Panc1 (cell line): ENCODE results near the gene UQCC2. TPM values are rescaled to one million over a fixed set of nuclear protein-coding genes. Genes with fewer than 3 reads are reported as not detected.

Experiments
- ATAC-seq: fragments of 200-7000 bp; cut with Tn5 transposase; 2 replicates; pipeline ENCODE4 v1.9.1; 2020; ENCODE audit warnings: mild to moderate bottlenecking, moderate library complexity
- BruUV-seq: library from RNA; stranded (reverse); fragments of 400-500 nt; replicated peaks from 2 replicates; lab custom pipeline; 2021; lab: Mats Ljungman, UMichigan
- CTCF ChIA-PET: fragments of 300-600 bp; sonication (Branson Sonifier 250); formaldehyde crosslinking; loops from one replicate; lab custom pipeline; 2022; ENCODE audit warnings: antibody characterized with exemption; lab: Charles Lee
- POLR2A ChIA-PET: fragments of 300-600 bp; sonication (Branson Sonifier 250); formaldehyde crosslinking; loops from one replicate; lab custom pipeline; 2022; ENCODE audit warnings: antibody characterized with exemption; lab: Charles Lee
- DNase-seq: peaks from one replicate; pipeline ENCODE4 v3.0.0-alpha.2; 2010; ENCODE audit warnings: low read depth, low spot score
- H3K27ac ChIP-seq: 2 replicates; pipeline ENCODE4 v1.5.1; 2011; ENCODE audit warnings: mild to moderate bottlenecking, low read length, inconsistent platforms
- H3K27me3 ChIP-seq: fragments of 200-500 bp; sonication (Bioruptor generic); 2 replicates; pipeline ENCODE4 v1.6.0; 2014; ENCODE audit warnings: low read length, inconsistent platforms; ENCODE audit not compliant: control insufficient read depth, insufficient read depth
- H3K36me3 ChIP-seq: fragments of 200-500 bp; sonication (Bioruptor generic); 2 replicates; pipeline ENCODE4 v1.5.1; 2014; ENCODE audit warnings: inconsistent platforms, mild to moderate bottlenecking, low read length, moderate library complexity; ENCODE audit not compliant: control insufficient read depth, insufficient read depth
- H3K4me1 ChIP-seq: 2 replicates; pipeline ENCODE4 v1.5.1; 2011; ENCODE audit warnings: inconsistent platforms, mild to moderate bottlenecking, low read length, moderate library complexity; ENCODE audit not compliant: control insufficient read depth, insufficient read depth
- H3K4me3 ChIP-seq, 2 experiments: 2 replicates each; pipeline ENCODE4 v1.5.1; 2011 to 2012; ENCODE audit warnings: low read depth in 2 of 2, low read length in 2 of 2, mild to moderate bottlenecking in 2 of 2, inconsistent platforms in 1 of 2, moderate library complexity in 1 of 2
- H3K9me3 ChIP-seq: fragments of 200-500 bp; sonication (Bioruptor generic); 2 replicates; pipeline ENCODE4 v1.5.1; 2014; ENCODE audit warnings: low read depth, mild to moderate bottlenecking, inconsistent platforms, low read length, moderate library complexity; ENCODE audit not compliant: control insufficient read depth, insufficient read depth
- CTCF ChIP-seq: fragments of 450-650 bp; IDR thresholded peaks from 2 replicates; pipeline ENCODE4 v1.5.1; 2017; ENCODE audit warnings: mild to moderate bottlenecking
- POLR2AphosphoS5 ChIP-seq: IDR thresholded peaks from 2 replicates; pipeline ENCODE4 v1.6.1; 2012; ENCODE audit warnings: mild to moderate bottlenecking, low read depth, low read length, moderate library complexity
- SIN3A ChIP-seq: IDR thresholded peaks from 2 replicates; pipeline ENCODE4 v1.6.1; 2012; ENCODE audit warnings: low read depth, mild to moderate bottlenecking, low read length, moderate library complexity, borderline replicate concordance; ENCODE audit not compliant: insufficient read depth
- TCF7L2 ChIP-seq: IDR thresholded peaks from 2 replicates; pipeline ENCODE4 v1.6.1; 2011; ENCODE audit warnings: mild to moderate bottlenecking, low read depth, low read length, inconsistent platforms
- in situ Hi-C: cut with HindIII; loops from 2 replicates; pipeline ENCODE4 v1.10.0; 2016; ENCODE audit warnings: low sequenced_read_pairs, low pct_unique_long_range_greater_than_20kb
- intact Hi-C: fragments of 100-400 bp; cut with micrococcal nuclease; formaldehyde crosslinking; loops from one replicate; pipeline ENCODE4 v1.10.0; 2022; ENCODE audit not compliant: unreplicated experiment
- total RNA-seq: library from RNA; stranded (reverse); gene quantifications from one replicate; pipeline ENCODE4 v1.2.1, GENCODE V29; 2021; ENCODE audit not compliant: unreplicated experiment
- TF ChIP-seq, protein P1 (sequence below), 2 experiments: IDR thresholded peaks; 2 replicates each; pipeline ENCODE4 v1.6.1; 2011 to 2012; ENCODE audit warnings: low read depth in 2 of 2, control low read depth in 1 of 2, low read length in 1 of 2, mild to moderate bottlenecking in 1 of 2, moderate library complexity in 1 of 2; ENCODE audit not compliant: insufficient read depth in 1 of 2

The UQCC2 gene
- total RNA-seq, 1 experiment from 2014 or later: 135 TPM

GRCh38 chr6:33747823-33748222 is 36.3 kb upstream of the UQCC2 start:
- ATAC-seq (no peak), DNase-seq (no peak)
- no peaks in the 10 kb centered on the region for H3K36me3 ChIP-seq
- no peaks in the 10 kb centered on the region for H3K9me3 ChIP-seq
- intact Hi-C loops: loop anchor here (10.0 kb wide), 1 partner anchor 407 kb away; no protein-coding TSS in a partner anchor
- CTCF ChIA-PET: interaction anchor here (1.2 kb wide), 1 partner anchor 37 kb away, joined by 5 read pairs; the partner anchor contains the start of gene UQCC2
- TF ChIP-seq CTCF: no peak
- TF ChIP-seq, protein P1, sequence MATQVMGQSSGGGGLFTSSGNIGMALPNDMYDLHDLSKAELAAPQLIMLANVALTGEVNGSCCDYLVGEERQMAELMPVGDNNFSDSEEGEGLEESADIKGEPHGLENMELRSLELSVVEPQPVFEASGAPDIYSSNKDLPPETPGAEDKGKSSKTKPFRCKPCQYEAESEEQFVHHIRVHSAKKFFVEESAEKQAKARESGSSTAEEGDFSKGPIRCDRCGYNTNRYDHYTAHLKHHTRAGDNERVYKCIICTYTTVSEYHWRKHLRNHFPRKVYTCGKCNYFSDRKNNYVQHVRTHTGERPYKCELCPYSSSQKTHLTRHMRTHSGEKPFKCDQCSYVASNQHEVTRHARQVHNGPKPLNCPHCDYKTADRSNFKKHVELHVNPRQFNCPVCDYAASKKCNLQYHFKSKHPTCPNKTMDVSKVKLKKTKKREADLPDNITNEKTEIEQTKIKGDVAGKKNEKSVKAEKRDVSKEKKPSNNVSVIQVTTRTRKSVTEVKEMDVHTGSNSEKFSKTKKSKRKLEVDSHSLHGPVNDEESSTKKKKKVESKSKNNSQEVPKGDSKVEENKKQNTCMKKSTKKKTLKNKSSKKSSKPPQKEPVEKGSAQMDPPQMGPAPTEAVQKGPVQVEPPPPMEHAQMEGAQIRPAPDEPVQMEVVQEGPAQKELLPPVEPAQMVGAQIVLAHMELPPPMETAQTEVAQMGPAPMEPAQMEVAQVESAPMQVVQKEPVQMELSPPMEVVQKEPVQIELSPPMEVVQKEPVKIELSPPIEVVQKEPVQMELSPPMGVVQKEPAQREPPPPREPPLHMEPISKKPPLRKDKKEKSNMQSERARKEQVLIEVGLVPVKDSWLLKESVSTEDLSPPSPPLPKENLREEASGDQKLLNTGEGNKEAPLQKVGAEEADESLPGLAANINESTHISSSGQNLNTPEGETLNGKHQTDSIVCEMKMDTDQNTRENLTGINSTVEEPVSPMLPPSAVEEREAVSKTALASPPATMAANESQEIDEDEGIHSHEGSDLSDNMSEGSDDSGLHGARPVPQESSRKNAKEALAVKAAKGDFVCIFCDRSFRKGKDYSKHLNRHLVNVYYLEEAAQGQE (IDR thresholded peaks at IDR 0.05; ENCODE audit: insufficient read depth in 1 of 2, low read depth in 2 of 2, low read length in 1 of 2): no peak
- TF ChIP-seq TCF7L2: no peak
- TF ChIP-seq SIN3A: no peak
- no peak for TF ChIP-seq POLR2AphosphoS5
- peaks cover 14% of the 10 kb centered on the region for H3K4me1 ChIP-seq
- H3K4me3 ChIP-seq: no peak overlapping the region
- H3K27ac ChIP-seq: no peak overlapping the region
- in situ Hi-C loops: no loop called here
- BruUV-seq: no TSS peak
- POLR2A ChIA-PET: no interaction called here
- H3K27me3 ChIP-seq: no peaks in the 10 kb centered on the region

GRCh38 chr6:33746651-33747100 is 35.2 kb upstream of the UQCC2 start, which contains the start of gene IP6K3:
Gene IP6K3 (minus strand): TSS chr6:33746905. CDS start chr6:33735476, 11,429 bp downstream.
- intact Hi-C loops (loop anchor here (10.0 kb wide), 1 partner anchor 408 kb away; no protein-coding TSS in a partner anchor), in situ Hi-C loops (no loop called here)
- H3K36me3 ChIP-seq: no peaks in the 10 kb centered on the region
- ChIA-PET POLR2A (interaction anchor here (0.6 kb wide), 1 partner anchor 17 kb away, joined by 7 read pairs; no protein-coding TSS in a partner anchor), CTCF (interaction anchor here (0.6 to 3.9 kb wide), 3 partner anchors 15 to 323 kb away, joined by 4 to 24 read pairs (median 5); partner anchors contain the start of gene UQCC2)
- BruUV-seq: no TSS peak
- H3K27ac ChIP-seq: no peak within 1 kb of the TSS
- no peak for TF ChIP-seq CTCF
- TF ChIP-seq, protein P1 (IDR thresholded peaks at IDR 0.05; ENCODE audit: insufficient read depth in 1 of 2, low read depth in 2 of 2, low read length in 1 of 2): no peak
- no peak for TF ChIP-seq POLR2AphosphoS5
- no peak for TF ChIP-seq TCF7L2
- TF ChIP-seq SIN3A: no peak
- no peak for ATAC-seq
- no peak within 1 kb of the TSS for H3K4me3 ChIP-seq
- H3K9me3 ChIP-seq: no peaks in the 10 kb centered on the region
- H3K27me3 ChIP-seq: no peaks in the 10 kb centered on the region
- no peak for DNase-seq
- peaks cover 9% of the 10 kb centered on the region for H3K4me1 ChIP-seq
